Amygdala (tissue), 56 donors: Measurements from ENCODE around the gene FRA10AC1.
"Not testable (repeated sequence)": the region's sequence is repeated elsewhere in the genome, so short reads cannot be mapped to it uniquely, and the experiment has no call there.

Experiments used
- DNase-seq, 56 donors: peaks; one replicate each; lab custom pipeline; 2025; lab: John Stamatoyannopoulos, UW

The FRA10AC1 gene

DNA sequence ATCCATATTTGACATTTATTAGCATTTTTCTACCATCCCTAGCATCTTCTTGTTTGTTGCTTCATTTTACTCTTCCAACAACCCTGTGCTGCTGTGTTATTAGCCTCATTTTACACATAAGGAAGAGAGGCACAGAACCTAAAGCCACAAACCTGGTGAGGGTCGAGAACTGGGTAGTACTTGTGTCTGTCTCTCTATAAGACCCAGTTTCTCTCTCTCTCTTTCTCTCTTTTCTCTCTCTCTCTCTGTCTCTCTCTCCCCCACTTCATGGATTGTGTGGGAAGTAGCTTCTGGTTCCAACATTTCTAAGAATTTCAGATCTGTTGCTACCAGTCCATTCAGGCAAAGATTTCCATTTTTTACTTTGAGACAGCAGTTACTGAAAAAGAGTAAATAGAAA lies 1.4 kb upstream of the FRA10AC1 start:
- DNase-seq, result no peak

DNA sequence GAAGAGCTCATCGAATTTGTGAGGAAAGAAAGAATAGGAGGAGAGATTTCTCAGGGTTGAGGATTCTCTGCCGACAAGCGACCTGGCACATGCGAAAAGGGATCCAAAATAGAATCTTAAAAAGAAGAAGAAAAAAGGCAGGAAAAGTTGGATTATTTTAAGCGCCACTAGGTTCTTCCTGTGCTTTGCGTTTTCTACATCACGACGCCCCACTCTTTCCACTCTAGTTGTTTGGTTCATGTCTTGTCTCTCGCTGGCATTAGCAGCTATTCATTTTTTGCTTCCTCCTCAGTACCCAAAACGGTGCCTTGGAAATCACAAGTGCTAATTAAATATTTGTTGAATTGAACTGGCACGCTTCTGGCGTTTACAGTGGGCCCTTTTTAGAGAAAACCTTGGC lies 674 bp upstream of the FRA10AC1 start:
- peak in 10 of 56 donors; percentile 14 to 72 (median 46) for DNase-seq

DNA sequence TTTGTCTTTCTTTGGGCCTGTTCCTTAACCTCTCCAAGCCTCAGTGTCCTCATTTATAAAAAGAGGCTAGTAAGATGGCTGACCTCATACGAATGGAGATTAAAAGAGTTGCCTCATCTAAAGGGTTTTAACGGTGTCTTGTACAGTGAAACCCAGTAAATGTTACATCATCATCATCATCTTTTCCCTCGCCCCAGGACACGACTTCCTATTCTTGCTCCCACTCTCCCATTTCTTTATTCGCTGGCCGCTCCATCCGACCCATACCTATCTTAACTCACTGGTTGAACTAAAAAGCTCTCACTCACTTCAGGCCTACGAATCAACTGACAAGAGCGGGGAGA lies 554 bp downstream of the FRA10AC1 start:
- peak in 4 of 56 donors; percentile 39 to 57 (median 46) for DNase-seq

DNA sequence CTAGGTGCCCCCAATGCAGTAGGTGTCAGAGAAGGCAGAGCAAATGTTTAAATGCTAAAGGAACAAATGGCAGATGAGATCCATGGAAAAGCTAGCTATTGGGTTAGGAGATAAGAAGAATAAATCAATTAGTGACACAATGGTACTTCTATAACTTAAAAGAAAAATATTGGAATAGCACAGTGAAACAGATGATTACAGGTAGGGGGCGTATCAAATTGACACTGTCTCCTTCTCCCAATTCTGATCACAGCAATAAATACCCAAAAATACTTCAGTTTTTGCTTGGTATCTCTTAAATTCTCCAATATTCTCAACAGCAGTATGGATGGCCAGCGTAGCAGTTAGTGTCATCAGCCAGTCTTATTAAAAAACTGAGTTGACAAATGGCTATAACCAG lies 5.2 kb downstream of the FRA10AC1 start:
- no peak for DNase-seq

DNA sequence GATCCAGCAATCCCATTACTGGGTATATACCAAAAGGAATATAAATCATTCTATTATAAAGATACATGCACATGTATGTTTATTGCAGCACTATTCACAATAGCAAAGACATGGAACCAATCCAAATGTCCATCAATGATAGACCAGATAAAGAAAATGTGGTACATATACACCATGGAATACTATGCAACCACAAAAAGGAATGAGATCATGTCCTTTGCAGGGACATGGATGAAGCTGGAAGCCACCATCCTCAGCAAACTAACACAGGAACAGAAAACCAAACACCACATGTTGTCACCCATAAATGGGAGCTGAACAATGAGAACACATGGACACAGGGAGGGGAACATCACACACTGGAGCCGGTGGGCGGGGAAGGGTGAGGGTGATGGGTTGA lies 5.8 kb downstream of the FRA10AC1 start:
- DNase-seq, result not testable (repeated sequence)

DNA sequence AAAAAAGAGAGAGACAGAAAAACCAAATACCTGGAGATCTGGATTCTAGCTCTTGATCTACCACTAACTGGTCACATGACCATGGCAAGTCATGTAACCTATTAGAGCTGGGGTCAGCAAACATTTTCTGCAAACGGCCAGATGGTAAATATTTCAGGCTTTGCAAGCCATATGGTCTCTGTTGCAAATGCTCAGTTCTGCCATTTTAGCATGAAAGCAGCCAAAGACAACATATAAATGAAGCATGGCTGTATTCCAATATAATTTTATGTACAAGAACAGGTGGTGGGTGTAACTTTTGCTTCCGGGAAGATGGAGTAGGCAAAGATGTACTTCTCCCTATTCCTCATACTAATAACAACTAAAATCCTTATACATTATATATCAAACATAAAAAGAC lies 6.7 kb downstream of the FRA10AC1 start:
- no peak for DNase-seq

DNA sequence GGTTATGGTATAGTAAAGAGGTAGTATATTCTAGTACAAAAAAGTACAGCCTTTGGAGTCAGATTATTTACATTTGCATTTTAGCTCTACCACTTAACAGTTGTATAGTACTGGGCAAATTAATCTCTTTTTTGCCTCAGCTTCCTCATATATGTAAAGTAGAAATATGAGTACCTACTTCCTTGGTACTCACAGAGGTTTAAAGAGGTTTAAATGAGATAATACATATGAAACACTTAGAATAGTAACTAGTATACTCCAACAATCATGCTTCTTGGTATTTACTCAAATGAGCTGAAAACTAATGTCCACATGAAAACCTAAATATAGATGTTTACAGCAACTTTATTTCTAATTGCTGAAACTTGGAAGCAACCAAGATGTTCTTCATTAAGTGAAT lies 14.7 kb downstream of the FRA10AC1 start:
- DNase-seq, result no peak

DNA sequence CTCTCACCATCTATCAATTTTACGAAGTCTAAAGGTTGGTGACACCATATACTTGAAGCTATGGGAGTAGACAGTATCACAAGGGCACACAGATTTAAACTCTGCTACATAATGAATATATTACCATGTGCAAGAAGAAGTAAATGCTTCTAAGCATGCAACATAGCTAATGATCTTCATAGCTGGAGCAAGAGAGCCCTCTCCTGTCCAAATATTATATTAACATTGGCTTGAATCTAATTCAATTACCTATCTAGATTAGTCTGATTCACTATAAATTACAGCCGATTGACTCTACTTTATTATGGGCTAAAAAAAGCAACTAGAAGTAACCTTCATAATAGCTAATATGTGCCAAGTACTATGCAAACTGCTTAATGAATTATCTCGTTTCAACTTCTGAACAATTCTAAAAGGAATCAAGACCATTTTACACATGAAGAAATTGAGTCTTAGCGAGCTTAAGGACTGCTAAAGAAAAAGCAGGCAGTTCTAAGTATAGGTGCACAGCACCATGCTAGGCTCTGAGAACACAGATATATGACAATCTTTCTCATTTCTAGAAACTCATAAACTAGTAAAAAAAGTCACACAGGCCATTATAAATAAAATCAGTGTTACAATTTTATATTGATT lies 21.9 kb downstream of the FRA10AC1 start:
- peak in 1 of 56 donors; percentile 33 for DNase-seq

DNA sequence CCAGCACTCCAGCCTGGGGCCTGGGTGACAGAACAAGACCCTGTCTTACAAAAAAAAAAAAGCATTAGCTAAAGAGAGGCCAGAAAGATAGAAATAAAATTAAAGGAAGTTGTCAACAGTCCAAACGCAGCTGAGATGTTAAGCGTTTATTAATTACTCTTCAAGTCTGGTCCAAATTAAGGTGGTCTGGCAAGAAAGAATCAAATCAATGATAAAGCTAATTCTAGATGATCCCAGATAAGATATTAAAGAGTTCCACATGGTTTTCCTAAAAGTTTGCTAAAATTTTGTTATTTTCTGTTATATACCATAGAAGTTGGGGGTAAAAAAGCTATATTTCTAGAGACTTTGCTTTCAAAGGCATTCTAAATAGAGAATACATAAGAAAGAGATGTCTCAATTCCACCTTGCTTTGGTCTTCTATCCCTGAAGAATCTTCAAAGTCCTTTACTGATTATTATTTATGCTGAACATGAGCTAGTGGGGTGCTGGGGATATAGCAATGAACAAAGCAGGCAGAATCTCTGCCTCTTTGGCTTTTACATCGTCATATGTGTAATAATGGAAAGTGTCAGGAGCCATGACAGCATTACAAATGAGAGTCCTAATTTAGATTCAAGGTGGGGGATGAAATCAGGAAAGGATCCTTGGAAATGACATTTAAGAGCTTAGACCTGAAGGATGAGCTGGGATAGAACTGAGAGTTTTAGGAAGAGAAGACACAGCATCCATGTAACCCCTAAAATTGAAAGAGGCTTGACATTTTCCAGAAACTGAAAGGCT lies 23.4 kb downstream of the FRA10AC1 start:
- DNase-seq, result no peak

DNA sequence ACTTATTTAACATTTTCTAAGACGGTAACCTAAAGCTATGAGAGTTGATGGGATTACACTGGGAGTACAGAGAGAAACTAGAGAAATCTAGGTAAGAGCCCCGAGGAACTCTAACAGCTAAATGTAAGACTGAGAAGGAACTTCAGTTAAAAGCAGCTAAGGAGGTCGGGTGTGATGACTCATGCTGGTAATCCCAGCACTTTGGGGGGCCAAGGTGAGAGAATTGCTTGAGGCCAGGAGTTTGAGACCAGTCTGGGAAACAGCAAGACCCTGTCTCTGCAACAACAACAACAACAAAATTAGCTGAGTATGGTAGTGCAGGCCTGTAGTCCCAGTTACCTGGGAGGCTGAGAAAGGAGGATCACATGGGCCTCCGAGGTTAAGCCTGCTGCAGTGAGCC lies 24.0 kb downstream of the FRA10AC1 start:
- no peak for DNase-seq

DNA sequence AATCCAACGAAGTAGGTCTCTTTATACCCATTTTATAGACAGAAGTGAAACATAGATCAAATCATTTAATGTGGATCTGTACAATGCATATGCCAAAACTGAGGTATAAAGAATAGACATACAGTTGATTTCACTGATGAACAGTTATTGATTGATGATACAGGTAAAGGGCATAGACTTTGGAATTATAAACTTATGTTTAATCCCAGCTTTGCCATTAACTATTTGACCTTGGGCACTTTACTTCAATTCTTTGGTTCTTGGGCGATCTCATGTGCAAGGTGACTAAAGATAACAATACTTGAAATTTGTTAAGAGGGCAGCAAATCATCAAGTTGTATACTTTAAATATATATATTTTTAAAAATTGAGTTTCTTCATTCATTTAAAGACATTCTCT lies 28.6 kb downstream of the FRA10AC1 start:
- no peak for DNase-seq

DNA sequence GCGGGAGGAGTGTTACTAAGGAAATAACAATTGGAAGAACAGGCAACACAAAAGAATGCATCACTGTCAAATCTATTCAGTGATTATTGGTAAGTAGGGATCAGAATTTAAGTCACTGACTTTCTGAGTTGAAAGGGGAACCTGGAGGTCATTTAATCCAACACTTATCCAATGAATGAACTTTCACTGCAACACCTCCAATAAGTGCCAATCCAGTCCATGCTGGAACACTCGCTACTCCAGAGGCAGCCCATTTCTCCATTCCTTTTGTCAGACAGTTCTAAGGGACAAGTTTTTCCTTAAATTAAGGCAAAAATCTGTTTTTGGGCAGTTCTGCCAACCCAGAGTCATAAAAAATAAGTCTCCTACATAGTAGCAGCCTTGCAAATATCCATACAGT lies 29.5 kb downstream of the FRA10AC1 start:
- no peak for DNase-seq

DNA sequence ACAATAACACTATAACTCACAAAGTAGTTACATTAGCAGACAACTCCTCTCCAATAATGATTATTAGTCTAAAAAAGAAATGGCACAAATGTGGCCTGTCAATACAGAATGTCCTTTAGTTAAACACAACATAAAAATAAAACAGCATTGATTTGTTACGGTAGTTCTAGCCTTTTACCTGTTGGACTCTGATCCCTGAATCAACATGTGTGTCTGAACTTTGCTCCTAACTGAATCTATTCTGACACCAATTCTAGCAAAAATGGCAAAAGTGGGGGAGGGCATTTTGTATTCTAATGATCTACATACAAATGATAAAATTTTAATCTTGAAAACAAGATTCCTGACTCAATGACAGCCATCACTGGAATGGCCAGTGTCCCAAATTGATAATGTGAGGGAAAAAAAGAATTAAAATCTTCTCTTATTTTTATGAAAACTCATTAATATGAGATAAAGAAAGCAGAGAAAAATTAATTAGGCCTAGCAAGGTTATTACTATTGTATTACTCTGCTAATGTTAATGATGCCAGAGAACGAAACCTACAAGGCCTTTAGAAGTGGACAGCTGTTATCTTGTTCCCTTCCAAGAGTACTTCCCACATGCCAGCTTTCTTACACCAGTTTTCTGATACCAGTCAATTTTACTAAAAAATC lies 30.2 kb downstream of the FRA10AC1 start:
- DNase-seq, result no peak

DNA sequence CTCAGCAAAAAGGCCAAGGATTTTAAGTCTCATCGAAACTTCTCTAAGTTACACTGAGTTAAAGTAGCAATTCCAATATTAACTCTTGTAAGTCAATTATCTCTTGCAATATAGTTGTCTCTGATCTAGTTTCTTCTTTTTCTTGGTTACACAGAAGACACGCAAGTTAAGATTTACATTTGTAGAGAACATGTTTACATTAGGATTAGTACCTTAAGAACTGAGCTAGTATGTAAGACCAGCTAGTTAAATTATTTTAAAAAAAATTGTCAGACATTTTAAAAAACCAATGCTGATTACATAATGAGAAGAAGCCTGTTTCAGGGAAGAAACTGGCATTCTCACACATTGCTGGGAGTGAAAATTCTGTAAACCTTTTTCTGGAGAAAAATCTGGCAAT lies 31.4 kb downstream of the FRA10AC1 start:
- no peak for DNase-seq

DNA sequence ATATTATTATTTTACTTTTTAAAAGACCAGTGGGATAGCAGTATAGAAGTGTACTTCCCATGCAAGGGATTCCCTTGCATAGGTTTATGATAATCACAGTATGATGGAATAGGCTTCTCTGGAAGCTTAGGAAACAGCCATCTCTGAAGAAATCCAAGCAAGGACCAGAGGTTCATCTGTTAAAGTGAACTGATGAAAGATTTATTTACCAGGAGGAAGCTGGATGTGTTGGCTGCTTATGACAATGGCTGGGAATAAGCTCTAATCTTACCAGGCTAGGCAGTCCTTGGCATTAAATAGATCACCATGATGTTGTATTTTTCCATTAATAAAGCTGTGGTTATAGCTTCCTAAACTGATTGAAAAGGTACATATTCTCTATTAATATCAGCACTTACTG lies 32.0 kb downstream of the FRA10AC1 start:
- no peak for DNase-seq

DNA sequence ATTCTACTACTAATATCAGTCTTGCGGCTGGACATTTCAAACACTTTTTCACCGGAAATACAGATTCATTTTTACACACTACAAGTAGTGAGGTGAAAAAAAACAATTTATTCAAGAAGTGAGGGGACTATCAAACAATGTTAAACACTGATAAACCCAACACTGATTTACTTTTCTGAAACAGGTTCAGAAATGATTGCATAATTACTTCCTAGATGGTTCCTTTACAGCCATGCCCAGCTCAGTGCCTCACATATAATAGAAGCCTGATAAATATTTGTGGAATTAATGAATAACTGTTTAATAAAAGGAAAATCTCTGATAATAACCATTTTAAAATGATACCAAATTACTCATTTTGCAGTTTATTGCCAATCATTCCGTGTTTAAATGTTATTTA lies 34.6 kb downstream of the FRA10AC1 start:
- no peak for DNase-seq

DNA sequence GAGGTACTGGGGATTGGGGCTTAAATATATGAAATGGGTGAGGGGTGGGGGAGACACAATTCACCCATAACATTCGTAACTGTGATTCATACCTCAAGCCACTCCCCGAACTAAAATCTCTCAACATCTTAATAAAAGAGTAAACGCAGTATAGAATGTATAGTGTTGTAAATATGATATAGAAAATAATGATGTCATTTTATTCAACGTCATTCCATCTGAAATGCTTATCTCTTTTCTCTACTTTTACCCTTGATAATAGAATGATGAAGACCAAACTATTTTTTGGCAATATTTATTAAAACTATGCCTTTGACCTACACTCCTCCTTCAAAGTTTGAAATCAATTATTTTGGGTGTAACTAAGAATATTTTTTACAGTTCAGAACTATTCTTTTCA lies 36.4 kb downstream of the FRA10AC1 start:
- no peak for DNase-seq

DNA sequence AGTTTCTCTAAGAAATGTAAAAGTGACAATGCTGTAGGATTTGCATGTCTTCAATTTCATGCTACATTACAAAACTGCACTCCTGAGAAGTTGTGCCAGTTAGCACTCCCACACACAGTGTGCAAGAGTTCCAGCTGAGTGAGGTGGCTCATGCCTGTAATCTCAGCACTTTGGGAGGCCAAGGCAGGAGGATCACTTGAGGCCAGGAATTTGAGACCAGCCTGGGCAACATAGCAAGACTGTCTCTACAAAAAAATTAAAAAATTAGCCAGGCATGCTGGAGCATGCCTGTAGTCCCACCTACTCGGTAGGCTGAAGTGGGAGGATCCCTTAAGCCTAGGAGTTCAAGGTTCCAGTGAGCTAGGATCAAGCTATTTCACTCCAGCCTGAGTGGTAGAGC lies 44.6 kb downstream of the FRA10AC1 start:
- no peak for DNase-seq

DNA sequence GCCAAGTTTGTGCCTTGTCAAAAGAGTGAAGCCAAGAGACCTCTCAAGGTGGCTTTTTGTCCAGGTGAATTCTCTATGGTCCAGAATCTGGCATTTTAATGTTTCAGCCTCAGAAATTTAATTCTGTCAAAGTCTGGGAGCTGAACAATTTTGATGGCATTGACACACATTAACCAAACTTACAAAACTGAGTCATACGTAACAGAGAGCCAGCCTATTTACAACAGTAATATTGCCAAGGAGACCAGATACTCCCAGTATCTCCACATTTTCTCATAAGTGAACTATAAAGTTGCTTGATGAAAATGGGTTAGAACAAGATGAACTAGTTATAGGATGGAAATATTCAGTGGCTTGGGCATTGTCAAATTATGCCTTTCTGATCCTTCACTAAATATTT lies 46.2 kb downstream of the FRA10AC1 start:
- DNase-seq, result no peak

DNA sequence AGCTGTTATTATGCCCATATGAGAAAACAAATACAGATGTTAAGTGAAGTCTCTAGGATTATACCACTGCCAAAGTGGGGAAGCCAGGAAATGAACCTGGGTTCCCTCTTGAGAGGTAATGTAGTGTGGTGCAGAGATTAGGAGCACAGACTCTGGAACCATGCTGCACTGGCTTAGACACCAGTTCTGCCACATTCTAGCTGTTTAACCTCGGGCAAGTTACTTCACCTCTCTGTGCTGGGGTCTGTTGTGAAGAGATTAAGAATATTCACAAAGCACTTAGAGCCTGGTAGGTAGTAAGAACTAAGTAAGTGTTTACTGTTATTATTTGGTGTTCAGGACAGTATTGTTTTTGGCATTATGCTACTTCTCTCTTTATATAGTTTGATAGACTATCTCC lies 48.2 kb downstream of the FRA10AC1 start:
- DNase-seq, result no peak

DNA sequence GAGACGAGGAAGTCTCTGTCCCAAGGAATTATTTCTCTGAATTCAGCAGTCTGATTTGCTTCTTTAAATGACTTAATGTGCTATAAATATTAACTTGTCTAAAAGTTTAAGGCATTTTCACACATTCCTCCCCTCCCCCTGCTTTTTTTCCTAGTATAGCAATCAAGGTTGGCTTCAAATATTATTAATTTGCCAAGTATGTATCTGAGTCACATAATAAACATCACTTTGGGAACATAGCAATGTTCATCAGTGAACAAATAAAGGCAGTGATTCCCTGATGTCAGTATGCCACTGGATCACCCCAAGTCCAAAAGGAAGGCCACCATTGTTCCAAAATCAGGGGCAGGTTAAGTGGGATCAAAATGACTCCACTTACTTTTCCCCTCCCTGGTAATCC lies 49.5 kb downstream of the FRA10AC1 start:
- DNase-seq, result no peak

DNA sequence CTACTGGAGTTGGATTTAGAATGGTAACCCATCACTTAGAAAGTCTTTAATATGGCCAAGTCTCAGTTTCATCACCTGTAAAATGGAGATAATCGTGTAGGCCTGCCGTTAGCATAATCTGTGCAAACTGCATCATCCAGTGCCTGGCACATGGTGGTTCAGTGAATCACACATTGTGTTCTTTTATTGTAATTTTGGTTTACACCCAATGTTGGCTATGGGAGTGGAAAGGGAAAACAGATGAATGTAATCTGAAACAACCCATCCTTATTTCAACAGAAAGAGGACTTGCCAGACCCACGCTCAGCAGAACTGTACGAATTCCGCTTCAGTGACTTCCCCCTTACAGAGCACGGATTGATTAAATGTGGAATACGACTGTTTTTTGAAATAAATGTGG lies 62.6 kb downstream of the FRA10AC1 start:
- no peak for DNase-seq
